Bronchial epithelial cell (primary cell): ENCODE measurements around the gene KRTAP5-7. TPM values are rescaled to one million over a fixed set of nuclear protein-coding genes. Genes with fewer than 3 reads are reported as not detected.

Source experiments
- DNase-seq: peaks from one replicate; pipeline ENCODE4 v3.0.0-alpha.2; 2010; ENCODE audit warnings: low read depth
- FAIRE-seq: peaks from 2 replicates; lab custom pipeline; 2011; peaks lifted over from hg19 to GRCh38; lab: Jason Lieb, UNC
- H3K27me3 ChIP-seq: 2 replicates; pipeline ENCODE4 v1.5.1; 2011; ENCODE audit warnings: low read length; ENCODE audit not compliant: control insufficient read depth, insufficient read depth
- H3K36me3 ChIP-seq: 2 replicates; pipeline ENCODE4 v1.5.1; 2011; ENCODE audit warnings: low read length; ENCODE audit not compliant: control insufficient read depth, insufficient read depth
- H3K4me3 ChIP-seq: 2 replicates; pipeline ENCODE4 v1.5.1; 2011; ENCODE audit warnings: mild to moderate bottlenecking, low read depth, low read length, control low read depth
- total RNA-seq: library from RNA; depleted of rRNA; stranded (reverse); fragments of >200 nt; gene quantifications from 2 replicates; pipeline ENCODE4 v1.2.1, GENCODE V29; 2014
- TF ChIP-seq, protein P1 (sequence below): IDR thresholded peaks from 2 replicates; pipeline ENCODE4 v1.5.1; 2011; ENCODE audit warnings: mild to moderate bottlenecking, moderate library complexity, low read length, control low read depth, inconsistent platforms; ENCODE audit not compliant: insufficient read depth, severe bottlenecking

The KRTAP5-7 gene
- total RNA-seq, 1 donor from 2014 or later = not detected

DNA sequence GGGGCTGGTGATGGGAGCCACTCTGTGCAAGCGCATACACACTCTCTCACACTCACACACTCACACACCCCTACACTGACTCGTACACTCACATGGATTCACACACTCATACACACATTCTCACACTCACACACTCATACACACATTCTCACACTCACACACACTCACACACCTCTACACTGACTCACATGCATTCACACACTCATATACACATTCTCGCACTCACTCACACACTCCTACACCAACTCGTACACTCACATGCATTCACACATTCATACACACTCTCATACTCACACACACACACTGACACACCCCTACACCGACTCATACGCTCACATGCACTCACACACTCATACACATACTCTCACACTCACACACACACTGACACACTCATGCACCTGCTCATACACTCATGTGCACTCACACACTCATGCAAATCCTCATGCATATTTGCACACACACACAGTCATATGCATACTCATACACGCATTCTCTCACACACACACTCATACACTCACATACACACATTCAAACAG, 50.5 kb downstream of the KRTAP5-7 start:
- DNase-seq = no peak
- peak; percentile 82 for FAIRE-seq
- Histone ChIP-seq H3K4me3 (no peak overlapping the region), H3K36me3 (no peaks in the 10 kb centered on the region), H3K27me3 (peaks cover 2% of the 10 kb centered on the region)
- TF ChIP-seq, protein P1, sequence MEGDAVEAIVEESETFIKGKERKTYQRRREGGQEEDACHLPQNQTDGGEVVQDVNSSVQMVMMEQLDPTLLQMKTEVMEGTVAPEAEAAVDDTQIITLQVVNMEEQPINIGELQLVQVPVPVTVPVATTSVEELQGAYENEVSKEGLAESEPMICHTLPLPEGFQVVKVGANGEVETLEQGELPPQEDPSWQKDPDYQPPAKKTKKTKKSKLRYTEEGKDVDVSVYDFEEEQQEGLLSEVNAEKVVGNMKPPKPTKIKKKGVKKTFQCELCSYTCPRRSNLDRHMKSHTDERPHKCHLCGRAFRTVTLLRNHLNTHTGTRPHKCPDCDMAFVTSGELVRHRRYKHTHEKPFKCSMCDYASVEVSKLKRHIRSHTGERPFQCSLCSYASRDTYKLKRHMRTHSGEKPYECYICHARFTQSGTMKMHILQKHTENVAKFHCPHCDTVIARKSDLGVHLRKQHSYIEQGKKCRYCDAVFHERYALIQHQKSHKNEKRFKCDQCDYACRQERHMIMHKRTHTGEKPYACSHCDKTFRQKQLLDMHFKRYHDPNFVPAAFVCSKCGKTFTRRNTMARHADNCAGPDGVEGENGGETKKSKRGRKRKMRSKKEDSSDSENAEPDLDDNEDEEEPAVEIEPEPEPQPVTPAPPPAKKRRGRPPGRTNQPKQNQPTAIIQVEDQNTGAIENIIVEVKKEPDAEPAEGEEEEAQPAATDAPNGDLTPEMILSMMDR = no peak

Other genes with a start within 250 kb of the KRTAP5-7 start
- 29.4 and 60.3 TPM in 2 replicates for gene DHCR7, start 78.9 kb upstream of the KRTAP5-7 start, total RNA-seq
- gene NADSYN1, start 74.1 kb upstream of the KRTAP5-7 start, total RNA-seq = 69.8 and 91.3 TPM in 2 replicates
- not detected in 2 replicates for gene KRTAP5-8, start 10.8 kb downstream of the KRTAP5-7 start, total RNA-seq
- gene KRTAP5-9, start 21.2 kb downstream of the KRTAP5-7 start, total RNA-seq = not detected in 2 replicates
- not detected in 2 replicates for gene KRTAP5-10, start 38.3 kb downstream of the KRTAP5-7 start, total RNA-seq
- gene KRTAP5-11, start 55.6 kb downstream of the KRTAP5-7 start, total RNA-seq = not detected in 2 replicates